ENCODE results near the gene APLNR. TPM values are rescaled to one million over a fixed set of nuclear protein-coding genes. Genes with fewer than 3 reads are reported as not detected.

APLNR gene
- total RNA-seq, 1 experiment from 2014 or later, result 0.39 TPM

GRCh38 chr11:57260937-57261783, 24.1 kb upstream of the APLNR start:
- Mint-ChIP-seq H3K4me1 (peaks cover 27 to 31% of the 10 kb centered on the region in 2 experiments), H3K27ac (peak overlapping the region in 1 of 3 experiments; percentile 25; a peak in 1 of 7 replicates), H3K36me3 (ENCODE audit: insufficient read depth in 1 of 3, low read depth in 3 of 3) (peaks cover 7 to 28% (median 18%) of the 10 kb centered on the region in 3 experiments), H3K27me3 (ENCODE audit: low read depth) (no peaks in the 10 kb centered on the region; the same call in 1 of the 2 replicates), H3K4me3 (peak overlapping the region in 1 of 2 experiments; percentile 25; a peak in 1 of 5 replicates), H3K9me3 (peaks cover 18 to 34% of the 10 kb centered on the region in 2 experiments)
- Histone ChIP-seq H3K79me2 (ENCODE audit: insufficient read depth, low read length) (no peaks in the 10 kb centered on the region), H4K8ac (replicated peaks; ENCODE audit: insufficient read length, low read depth, low read length) (no peak overlapping the region), H3K27ac (ENCODE audit: insufficient read length, low read depth, low read length) (no peak overlapping the region), H4K91ac (ENCODE audit: insufficient read length, low read depth, low read length) (no peak overlapping the region), H4K20me1 (ENCODE audit: control insufficient read depth, insufficient read depth, insufficient read length) (no peaks in the 10 kb centered on the region), H3K27me3 (ENCODE audit: insufficient read depth, low read length) (no peaks in the 10 kb centered on the region), H3K56ac (ENCODE audit: insufficient read length, low read depth, low read length) (no peak overlapping the region), H3K4me2 (ENCODE audit: insufficient read depth, insufficient read length, low read length) (no peak overlapping the region), H2BK12ac (ENCODE audit: insufficient read length, low read depth, low read length) (no peak overlapping the region), H3K18ac (ENCODE audit: insufficient read length, low read depth, low read length) (no peak overlapping the region), H3K9ac (ENCODE audit: extremely low read depth, insufficient read length, low read length) (no peak overlapping the region), H2BK120ac (ENCODE audit: low read depth, low read length, poor library complexity, severe bottlenecking) (no peak overlapping the region), H2BK5ac (ENCODE audit: insufficient read length, low read length) (no peak overlapping the region), H3K79me1 (ENCODE audit: insufficient read depth, low read depth, low read length, poor library complexity, severe bottlenecking) (no peaks in the 10 kb centered on the region), H2BK20ac (ENCODE audit: low read depth, low read length, poor library complexity, severe bottlenecking) (no peak overlapping the region), H3K14ac (ENCODE audit: insufficient read depth, low read length) (no peak overlapping the region), H3K9me3 (ENCODE audit: control insufficient read depth, low read depth, low read length) (no peaks in the 10 kb centered on the region), H3K23me2 (ENCODE audit: insufficient read length, low read depth, low read length, poor library complexity, severe bottlenecking) (no peaks in the 10 kb centered on the region), H2AK5ac (ENCODE audit: insufficient read length, low read length) (no peak overlapping the region), H3K4ac (ENCODE audit: low read depth, low read length) (no peak overlapping the region), H4K5ac (ENCODE audit: insufficient read length, low read depth, low read length) (no peak overlapping the region), H3K4me1 (ENCODE audit: insufficient read depth, low read length) (peaks cover 4% of the 10 kb centered on the region), H3K23ac (ENCODE audit: insufficient read length, low read depth, low read length) (no peak overlapping the region), H2AFZ (ENCODE audit: low read length) (no peak overlapping the region), H2BK15ac (ENCODE audit: low read depth, low read length) (no peak overlapping the region), H3T11ph (ENCODE audit: low read length) (no peak overlapping the region)
- no peak for DNase-seq
- WGBS (ENCODE audit: extremely low coverage, insufficient read length, low lambda C conversion rate), result 100% methylated on average over 1 of the region's 5 CpGs
- TF ChIP-seq CTCF (conservative IDR thresholded peaks at IDR 0.05), result no peak
